NCI-H146 (cell line): Measurements from ENCODE around the gene COA7.
A peak's percentile ranks its signal among the peaks of the same experiment; 100 is the strongest.
"Not testable (repeated sequence)": the region's sequence is repeated elsewhere in the genome, so short reads cannot be mapped to it uniquely, and the experiment has no call there.

Source experiments
- DNase-seq: peaks from one replicate; lab custom pipeline; 2025; lab: John Stamatoyannopoulos, UW

The COA7 gene

DNA sequence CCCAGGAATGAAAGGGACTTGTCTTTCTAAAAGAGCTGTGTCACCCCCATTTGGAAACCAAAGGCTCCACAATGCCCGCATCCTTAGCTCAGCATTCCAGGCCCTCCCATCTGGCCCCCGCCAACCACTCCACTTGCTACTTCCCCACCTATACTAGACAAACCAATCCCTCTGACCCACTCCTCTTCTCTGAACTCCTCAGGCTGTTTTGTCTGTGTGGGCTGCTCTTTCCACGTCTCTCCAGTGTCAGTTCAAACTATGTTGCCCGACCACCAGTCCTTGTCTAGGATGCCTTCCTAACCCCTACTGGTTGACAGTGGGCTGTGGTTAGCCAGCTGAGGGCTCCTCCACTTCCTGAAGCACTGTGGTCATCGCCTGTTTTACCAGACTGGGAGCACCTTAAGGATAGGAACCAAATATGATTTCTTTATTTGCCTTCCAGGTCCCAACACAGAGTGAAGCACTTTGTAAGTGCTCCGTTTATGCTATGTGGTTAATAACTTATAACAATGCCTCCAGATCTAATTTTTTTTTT is 8.1 kb upstream of the COA7 start:
- no peak for DNase-seq

DNA sequence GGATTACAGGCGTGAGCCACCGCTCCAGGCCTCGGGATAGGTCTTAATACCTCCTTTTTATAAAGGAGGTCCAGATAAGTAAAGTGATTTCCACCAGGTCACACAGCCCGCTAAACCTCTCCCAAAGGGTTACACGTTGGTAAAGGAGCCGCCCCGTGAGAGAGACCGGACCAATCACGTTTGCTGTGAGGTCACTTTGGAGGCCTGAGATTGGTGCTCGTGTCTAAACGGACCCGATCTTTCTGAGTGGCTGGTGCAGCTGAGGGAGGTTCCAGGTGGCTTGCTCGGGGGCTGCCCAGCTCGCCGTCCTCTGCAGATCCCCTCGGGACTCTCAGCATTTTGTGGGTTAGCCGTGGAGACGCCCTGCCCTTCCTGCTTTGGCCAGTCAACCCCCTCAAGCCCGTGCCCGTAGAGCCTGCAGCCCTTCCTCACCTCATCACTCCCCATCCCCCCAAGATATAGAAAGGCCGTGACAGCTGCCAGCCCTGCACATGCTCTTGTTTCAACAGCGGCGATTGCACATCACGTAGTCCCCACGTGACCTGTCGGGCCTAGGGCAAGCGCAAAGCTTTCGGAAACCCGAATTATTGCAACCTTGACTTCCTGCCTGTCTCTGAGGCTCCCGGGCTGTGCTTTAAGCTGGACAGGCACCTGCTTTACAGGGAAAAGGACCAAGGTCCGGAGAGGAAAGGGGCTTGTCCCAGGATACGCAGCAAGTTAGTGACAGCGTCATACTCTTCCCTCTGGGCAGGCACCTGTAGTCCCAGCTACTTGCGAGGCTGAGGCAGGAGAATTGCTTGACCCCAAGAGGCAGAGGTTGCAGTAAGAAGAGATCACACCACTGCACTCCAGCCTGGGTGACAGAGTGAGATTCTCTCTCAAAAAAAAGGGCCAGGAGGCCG is 5.0 kb upstream of the COA7 start:
- no peak for DNase-seq

DNA sequence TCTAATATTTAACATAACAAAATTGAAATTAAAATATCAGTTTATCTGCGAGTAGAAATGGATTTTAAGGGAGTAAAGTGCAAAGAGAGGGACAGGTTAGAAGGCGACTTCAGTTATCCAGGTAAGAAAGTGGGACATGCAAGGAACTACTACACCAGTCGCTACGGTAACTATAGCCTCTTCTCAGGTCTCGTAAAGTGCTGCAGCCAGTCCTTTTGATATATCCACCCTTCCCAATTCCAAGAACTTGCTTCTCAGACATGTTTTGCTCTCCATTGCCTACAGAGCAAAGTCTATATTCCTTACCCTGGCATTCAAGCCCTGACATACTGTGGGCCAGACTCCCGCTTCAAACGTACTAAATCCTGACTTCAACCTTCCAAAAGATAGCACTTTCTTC is 2.5 kb downstream of the COA7 start:
- DNase-seq, result no peak

DNA sequence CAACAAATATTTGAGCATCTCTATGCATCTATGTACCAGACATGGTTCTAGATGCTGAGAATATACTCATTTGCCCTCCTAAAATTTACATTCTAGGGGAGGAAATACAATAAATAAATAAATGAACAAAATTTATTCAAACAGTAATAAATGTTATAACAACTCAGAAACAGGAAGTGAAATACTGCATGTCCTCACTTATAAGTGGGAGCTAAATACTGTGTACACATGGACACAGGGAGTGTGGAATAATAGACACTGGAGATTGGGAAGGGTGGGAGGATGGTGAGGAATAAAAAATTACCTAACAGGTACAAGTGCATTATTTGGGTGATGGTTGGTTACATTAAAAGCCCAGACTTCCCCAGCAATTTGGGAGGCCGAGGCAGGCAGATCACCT is 4.3 kb downstream of the COA7 start:
- no peak for DNase-seq

DNA sequence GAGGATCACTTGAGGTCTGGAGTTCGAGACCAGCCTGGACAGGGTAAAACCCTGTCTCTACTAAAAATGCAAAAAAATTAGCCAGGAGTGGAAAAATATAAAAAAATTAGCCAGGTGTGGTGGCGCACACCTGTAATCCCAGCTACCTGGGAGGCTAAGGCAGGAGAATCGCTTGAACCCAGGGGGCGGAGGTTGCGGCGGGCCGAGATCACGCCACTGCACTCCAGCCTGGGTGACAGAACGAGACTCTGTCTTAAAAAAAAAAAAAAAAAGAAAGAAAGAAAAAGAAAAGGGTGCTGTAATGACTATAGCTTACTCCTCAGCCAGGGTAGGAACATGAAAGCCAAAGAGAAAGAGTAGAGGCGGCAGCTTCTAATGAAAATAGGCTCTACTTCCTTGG is 4.8 kb downstream of the COA7 start:
- DNase-seq, result not testable (repeated sequence)

DNA sequence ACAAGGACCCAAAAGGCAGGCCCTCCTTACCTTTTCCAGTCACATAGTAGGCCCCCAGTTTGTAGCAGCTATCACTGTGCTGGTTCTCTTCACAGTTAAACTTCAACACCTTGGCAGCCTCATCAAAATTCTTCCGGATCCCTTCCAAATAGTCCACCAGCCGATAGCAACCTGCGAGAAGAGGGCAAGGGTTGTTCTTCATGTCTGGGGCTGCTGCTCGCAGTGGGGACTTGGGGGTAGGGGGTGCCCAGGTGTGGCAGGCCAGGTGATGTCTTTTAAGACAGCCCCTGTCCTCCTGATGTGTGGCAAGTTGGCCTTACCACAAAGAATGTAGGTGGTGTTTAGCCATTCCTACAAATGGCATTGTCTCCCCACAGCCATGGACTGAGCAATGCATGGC is 5.5 kb downstream of the COA7 start:
- no peak for DNase-seq

DNA sequence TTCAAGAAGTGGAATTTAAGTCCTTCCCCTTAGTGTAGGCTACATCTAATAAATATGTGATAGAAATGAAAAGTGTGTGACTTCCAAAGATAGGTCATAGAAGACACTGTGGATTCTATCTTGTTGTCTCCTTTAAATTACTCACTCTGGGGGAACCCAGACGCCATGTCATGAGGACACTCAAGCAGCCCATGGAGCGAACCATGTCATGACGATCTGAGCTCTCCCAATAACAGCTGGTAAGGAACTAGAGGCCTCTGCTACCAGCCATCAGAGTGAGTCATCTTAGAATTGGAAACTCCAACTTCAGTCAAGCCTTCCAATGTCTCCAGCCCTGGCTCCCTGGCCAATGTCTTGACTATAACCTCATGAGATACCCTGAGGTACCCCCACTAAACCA is 6.3 kb downstream of the COA7 start:
- no peak for DNase-seq

DNA sequence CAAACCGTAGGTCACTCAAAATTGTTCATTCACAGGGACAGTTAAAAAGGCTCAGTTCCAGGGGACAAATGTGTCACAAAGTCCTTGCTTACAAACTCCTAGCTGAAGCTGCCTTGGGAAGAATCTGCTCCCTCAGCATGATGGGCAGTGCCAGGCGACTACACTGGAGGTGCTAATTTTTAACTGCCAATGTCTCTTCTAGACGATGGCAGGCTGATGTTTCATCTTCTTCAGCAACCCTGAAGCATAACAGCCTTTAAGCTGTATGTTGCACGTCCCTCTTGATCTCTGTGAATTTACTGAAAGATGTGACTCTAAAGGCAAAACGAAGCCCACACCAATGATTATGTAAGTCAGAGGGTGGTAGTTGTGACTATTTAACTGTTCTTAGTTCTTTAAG is 11.3 kb downstream of the COA7 start:
- DNase-seq, result no peak

DNA sequence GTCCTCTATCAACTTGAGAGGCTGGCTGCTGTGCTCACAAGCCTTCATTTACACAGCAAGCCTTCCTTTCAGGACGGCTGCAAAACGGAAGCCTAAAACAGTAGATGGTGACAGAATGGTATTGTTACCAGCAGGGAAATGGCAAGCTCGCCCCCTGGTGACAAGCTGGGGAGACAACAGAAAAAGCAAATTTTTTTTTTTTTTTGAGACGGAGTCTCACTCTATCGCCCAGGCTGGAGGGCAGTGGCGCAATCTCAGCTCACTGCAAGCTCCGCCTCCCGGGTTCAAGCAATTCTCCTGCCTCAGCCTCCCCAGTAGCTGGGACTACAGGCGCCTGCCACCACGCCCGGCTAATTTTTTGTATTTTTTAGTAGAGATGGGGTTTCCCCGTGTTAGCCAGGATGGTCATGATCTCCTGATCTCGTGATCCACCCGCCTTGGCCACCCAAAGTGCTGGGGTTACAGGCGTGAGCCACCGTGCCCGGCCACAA is 11.8 kb downstream of the COA7 start:
- DNase-seq, result peak; percentile 68

DNA sequence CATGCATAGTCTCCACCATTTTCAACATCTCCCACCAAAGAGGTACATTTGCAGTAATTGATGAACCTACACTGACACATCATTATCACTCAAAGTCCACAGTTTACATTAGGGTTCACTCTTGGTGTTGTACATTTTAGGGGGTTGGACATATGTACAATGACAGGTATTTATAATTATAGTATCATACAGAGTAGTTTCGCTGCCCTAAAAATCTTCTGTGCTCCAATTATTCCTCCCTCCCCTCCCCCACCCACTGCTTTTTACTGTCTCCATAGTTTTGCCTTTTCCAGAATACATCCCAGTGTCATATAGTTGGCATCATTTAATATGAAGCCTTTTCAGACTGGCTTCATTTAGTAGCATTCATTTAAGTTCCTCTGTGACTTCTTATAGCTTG is 13.6 kb downstream of the COA7 start:
- no peak for DNase-seq

DNA sequence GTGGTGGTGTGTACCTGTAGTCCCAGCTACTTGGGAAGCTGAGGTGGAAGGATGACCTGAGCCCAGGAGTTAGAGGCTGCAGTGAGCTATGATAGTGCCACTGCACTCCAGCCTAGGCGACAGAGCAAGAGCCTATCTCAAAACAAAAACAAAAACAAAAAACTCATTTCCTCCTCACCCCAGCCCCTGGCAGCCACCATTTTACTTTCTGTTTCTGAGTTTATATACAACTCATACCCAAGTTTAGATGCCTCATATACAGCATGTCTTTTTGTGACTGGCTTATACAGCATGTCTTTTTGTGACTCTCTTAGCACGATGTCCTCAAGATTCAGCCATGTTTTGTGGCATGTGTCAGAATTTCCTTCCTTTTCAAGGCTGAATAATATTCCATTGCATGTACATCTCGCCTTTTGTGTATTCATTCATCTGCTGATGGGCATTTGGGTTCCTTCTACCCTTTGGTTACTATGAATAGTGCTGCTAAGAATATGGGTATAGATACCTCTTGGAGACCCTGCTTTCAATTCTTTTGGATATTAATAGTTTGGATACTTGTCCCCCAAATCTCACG is 14.7 kb downstream of the COA7 start:
- no peak for DNase-seq

DNA sequence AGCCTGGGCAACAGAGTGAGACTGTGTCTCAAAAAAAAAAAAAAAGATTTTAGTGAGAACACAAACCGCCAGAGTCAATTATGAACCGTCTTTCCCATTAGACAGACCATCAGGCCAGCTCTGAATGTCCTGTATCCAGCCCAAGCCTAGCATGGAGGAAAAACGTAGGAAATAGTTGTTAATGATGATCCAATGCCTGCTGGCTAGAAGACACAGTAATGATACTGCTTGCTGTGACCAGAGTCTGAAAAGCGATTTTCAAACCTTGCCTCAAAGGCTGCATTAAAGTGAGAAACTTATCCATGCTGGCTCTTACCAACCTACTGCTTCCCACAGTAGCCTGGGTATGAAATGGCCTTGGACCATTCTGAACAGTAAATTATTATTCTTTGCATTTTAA is 17.0 kb downstream of the COA7 start:
- DNase-seq, result no peak

DNA sequence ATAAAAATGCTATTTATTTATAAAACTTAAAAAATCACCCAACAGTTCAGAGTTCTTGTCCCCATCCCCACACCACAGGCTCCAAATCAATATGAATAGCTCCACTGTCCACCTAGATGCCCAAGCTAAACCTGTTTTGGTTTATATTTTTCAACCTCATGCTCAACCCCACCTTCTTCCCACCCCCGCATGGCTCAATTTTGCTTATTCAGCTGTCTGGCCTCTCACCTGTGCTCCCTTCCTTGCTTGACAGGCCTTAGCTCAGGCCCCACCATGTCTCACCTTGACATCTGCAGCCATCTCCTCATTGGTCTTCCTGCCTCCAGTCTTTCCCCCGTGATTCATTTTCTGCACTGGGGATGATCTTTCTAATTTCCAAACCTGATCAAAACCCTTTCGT is 17.8 kb downstream of the COA7 start:
- DNase-seq, result no peak

DNA sequence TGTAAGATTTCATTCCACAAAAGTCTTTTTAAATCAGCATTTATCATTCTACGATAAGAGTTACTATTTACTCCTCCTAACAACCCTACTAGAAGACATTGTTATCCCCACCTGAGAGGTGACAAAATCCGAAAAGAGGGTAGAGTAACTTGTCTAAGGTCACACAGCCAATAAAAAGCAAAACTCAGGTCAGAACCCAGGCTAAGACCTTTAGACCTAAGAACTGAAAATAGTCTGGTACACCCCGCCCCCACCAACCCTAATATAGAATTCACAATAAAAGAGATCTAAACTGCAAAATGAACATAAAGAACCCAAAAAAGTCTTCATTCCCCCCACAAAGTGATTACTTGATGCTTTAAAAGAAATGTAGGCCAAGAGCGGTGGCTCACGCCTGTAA is 18.6 kb downstream of the COA7 start:
- DNase-seq, result no peak

DNA sequence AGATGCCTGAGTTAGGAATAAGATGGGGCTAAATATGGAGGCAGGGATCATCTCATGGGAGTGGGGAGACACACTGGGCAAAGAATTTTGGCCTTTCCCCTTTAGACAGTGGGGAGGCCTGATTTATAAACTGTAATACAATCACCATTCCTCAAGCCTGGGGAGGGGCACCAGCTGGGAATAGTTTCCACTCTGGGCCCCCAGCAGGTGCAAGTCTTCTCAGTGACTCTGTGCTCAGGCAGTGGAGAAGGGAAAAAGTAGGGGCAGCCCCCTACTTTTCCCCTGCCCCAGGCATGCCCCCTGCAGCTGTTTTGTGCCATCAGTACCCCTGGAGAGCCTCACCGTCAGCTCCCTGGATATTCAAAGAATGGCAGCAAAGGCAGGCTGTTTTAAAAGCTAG is 19.1 kb downstream of the COA7 start:
- peak; percentile 15 for DNase-seq

DNA sequence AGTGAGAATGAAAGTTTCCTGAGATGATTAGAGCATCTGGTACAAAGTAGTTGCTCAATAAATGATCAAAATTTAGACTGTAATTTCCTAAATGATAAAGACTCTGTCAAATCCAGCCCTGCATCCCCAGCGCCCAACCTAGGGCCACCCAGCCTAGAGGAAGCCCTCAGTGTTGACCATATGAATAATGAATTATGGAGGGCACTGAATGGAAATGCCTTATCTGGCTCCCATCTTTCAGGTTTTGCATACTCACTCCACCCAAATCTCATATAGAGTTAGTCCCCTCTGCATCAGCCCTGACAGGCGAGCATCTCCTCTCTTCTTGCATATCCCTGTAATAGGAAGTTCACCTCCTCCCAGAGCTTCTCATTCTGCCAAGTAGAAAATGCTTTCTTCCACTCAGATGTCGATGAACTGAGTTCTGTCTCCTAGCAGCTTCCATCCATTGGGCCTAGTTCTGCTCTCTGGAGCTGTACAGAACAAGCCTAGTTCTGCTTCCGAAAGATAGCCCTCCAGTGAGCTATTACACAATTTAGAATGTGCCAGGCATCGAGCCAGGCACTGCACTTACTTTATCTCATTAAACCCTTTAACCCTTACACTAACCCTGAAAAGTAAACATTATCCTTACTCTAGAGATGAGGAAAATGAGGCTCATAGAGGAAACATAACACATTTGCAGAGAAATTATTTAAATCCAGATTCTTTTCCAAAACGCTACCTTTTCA is 20.9 kb downstream of the COA7 start:
- no peak for DNase-seq

DNA sequence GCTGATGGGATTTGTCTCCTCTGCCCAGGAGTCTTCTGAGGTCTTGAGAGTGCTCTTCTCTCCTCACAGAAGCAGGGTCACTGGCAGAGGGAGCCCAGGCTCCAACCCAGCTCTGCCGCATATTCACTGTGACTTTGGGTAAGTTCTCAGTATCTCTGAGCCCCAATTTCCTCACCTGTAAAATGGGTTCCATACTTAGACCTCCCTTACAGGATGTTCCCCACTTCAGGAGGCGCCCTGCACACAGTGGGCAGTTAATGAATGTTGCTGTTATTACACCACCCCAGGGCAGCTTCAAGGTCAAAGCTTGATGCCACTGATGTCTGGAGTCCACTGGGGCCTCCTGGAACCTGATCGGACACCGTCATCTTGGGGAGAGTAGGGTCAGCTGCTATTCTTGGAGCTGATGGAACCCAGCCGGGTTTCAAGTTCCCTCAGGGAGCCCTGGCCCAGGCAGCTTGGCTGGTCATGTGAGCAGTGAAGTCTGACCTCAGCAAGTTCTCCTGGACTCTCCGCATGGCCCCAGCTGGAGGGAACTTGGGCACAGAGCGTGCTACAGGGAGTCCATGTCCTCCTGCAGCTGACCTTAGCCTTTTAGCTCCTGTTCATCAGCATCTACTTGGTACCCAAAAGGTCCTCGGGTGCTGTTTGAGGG is 21.8 kb downstream of the COA7 start:
- no peak for DNase-seq

DNA sequence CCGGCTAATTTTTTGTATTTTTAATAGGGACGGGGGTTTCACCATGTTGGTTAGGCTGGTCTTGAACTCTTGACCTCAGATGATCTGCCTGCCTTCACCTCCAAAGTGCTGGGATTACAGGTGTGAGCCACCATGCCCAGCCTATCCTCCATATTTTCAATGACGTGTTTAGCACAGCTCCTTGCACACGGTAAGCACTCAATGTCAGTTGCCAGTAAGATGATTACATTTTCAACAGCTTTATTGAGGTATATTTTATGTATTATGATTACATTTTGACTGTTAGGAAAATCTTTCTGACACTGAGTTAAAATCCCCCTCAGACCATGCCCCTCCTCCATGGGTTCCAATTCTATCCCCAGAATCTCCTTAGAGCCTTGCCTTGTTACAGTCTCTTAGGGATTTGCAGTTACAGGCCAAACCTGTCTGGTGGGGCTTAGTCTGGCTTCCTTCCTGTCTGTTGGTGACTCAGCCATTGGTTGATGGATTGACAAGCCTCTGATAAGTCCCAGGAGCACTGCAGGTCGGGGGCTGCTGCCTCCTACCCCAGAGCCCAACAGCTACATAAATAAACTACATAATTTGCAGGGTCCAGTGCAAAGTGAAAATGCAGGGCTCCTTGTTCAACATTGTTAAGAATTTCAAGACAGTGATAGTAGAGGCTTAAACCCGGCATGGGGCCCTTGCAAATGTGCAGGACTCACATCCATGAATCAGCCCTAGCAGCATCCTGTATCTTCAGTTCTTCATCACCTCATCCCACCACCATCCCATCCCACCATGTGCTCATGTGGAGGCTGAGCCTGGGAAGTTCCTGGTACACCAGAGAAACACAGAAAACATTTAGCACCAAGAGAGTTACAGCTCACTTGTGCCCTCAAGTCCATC is 23.4 kb downstream of the COA7 start:
- DNase-seq, result no peak

DNA sequence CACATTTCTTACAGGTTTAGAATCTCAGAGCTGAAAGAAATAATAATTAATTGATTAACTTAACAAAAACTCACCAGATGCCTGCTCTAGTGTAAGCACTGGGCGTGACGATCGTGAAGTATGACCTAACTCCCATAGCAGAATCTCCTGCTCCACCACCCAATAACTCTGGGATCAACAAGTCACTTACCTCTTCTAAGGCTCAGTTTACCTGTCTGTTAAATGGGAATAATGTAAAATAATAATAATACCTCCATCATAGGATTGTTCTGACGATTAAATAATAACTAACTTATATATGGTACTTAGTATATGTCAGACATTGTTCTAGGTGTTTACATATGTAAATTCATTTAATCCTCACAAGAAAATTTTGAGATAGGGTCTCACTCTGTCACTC is 24.6 kb downstream of the COA7 start:
- DNase-seq, result no peak

DNA sequence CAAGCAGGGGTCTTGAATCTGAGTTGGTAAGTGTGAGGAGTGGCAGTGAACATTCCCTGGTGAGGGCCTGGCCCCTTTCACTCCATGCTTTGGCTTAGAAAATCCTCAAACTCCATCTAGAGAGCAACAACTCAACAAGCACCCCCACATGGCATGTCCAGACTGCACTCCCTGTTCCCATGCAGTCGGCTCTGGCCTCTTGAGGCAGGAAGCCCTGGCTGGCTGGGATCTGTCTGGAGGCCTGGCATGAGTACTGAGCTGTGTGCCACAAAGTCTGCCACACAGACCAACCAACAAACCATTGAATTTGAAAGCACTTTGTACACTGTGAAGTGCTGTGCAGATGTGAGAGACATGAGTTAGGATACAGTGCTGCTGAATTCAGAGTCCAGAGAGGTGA is 25.2 kb downstream of the COA7 start:
- DNase-seq, result no peak

DNA sequence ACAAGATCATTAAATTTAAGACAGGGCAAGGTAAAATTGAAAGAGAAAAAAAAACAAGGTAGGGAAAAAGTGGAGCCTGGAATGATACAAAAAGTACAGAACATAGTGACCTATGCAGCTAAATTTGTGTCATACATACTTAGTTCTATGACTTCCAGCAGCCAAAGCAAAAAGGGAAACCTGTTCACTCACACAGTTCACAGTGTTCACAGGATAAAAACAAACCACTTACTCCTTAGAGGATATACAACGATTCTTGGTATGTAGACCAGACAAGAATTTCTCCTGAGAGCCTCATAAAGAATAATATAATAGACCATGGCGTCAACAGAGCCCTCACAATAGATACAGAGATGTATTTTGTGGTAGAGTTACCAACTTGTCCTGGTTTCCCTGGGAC is 27.5 kb downstream of the COA7 start:
- no peak for DNase-seq
